Tibial nerve (tissue), 4 donors: Measurements from ENCODE around the gene TOMM6. TPM values are rescaled to one million over a fixed set of nuclear protein-coding genes. Genes with fewer than 3 reads are reported as not detected.

ENCODE experiments used
- DNase-seq, 2 donors: peaks; one replicate each; pipeline ENCODE4 v3.0.0-alpha.2; 2019; ENCODE audit warnings: low spot score in 2 of 2
- H3K27ac ChIP-seq, 4 donors: fragments of 200-600 bp; sonication (generic) in 3 of 4; one replicate each; pipeline ENCODE4 v1.5.1; 2017 to 2019; ENCODE audit warnings: mild to moderate bottlenecking in 1 of 4
- H3K27me3 ChIP-seq, 2 donors: fragments of 200-600 bp; sonication (generic) in 1 of 2; one replicate each; pipeline versions ENCODE4 v1.5.1 to v1.6.0; 2017 to 2019
- H3K36me3 ChIP-seq, 3 donors: fragments of 200-600 bp; sonication (generic); one replicate each; pipeline ENCODE4 v1.5.1; 2018 to 2019
- H3K4me1 ChIP-seq, 4 donors: fragments of 200-600 bp; sonication (generic) in 3 of 4; one replicate each; pipeline ENCODE4 v1.5.1; 2017 to 2019
- H3K4me3 ChIP-seq, 4 donors: fragments of 200-600 bp; sonication (generic) in 3 of 4; one replicate each; pipeline ENCODE4 v1.5.1; 2017 to 2019; ENCODE audit warnings: mild to moderate bottlenecking in 1 of 4, moderate library complexity in 1 of 4
- H3K9me3 ChIP-seq, 4 donors: fragments of 200-600 bp; sonication (generic) in 3 of 4; one replicate each; pipeline ENCODE4 v1.5.1; 2017 to 2019
- CTCF ChIP-seq, 5 experiments: fragments of 200-600 bp in 3 of 5; fragments of 450-650 bp in 2 of 5; sonication (generic) in 3 of 5; IDR thresholded peaks; one replicate each; pipeline ENCODE4 v1.5.1; 2016 to 2019; ENCODE audit warnings: antibody characterized with exemption in 5 of 5, mild to moderate bottlenecking in 3 of 5, moderate library complexity in 2 of 5
- EP300 ChIP-seq, 2 donors: sonication (generic); formaldehyde crosslinking; IDR thresholded peaks; one replicate each; pipeline ENCODE4 v1.6.1; 2017; ENCODE audit warnings: antibody characterized with exemption in 2 of 2, mild to moderate bottlenecking in 1 of 2
- POLR2A ChIP-seq, 2 donors: fragments of 450-650 bp; IDR thresholded peaks; one replicate each; pipeline ENCODE4 v1.6.1; 2017; ENCODE audit warnings: antibody characterized with exemption in 2 of 2, mild to moderate bottlenecking in 2 of 2, moderate library complexity in 2 of 2
- WGBS, 2 donors: methylation state at CpG; one replicate each; pipeline ENCODE4 v1.1.5; 2018; 5-methylcytosine and 5-hydroxymethylcytosine counted together
- total RNA-seq, 4 donors: library from RNA; depleted of rRNA; stranded (reverse); fragments of >200 nt; gene quantifications; one replicate each; pipeline ENCODE4 v1.1.0, GENCODE V29; 2016

TOMM6 gene
- total RNA-seq, 4 donors from 2014 or later, result 76.1 to 121 (median 99.8) TPM

GRCh38 chr6:41785689-41786450 lies 1.6 kb upstream of the TOMM6 start:
- TF ChIP-seq EP300 (IDR thresholded peaks at IDR 0.05) (no peak), CTCF (IDR thresholded peaks at IDR 0.05) (no peak), POLR2A (IDR thresholded peaks at IDR 0.05) (no peak)
- H3K9me3 ChIP-seq, result no peaks in the 10 kb centered on the region
- peaks cover 4 to 63% (median 27%) of the 10 kb centered on the region in 4 donors for H3K4me1 ChIP-seq
- WGBS, 2 donors, result 14 to 23% methylated on average over 20 to 22 of the region's 29 CpGs
- peak overlapping the region; percentile 78 to 93 (median 92) for H3K27ac ChIP-seq
- peak overlapping the region; percentile 70 to 86 (median 76) for H3K4me3 ChIP-seq
- H3K36me3 ChIP-seq, result peaks cover 0 to 24% (median 0%) of the 10 kb centered on the region in 3 donors
- DNase-seq, result no peak
- no peaks in the 10 kb centered on the region for H3K27me3 ChIP-seq

GRCh38 chr6:41786451-41787218 lies 859 bp upstream of the TOMM6 start:
- Histone ChIP-seq H3K27ac (peak overlapping the region; percentile 78 to 93 (median 92)), H3K9me3 (no peaks in the 10 kb centered on the region), H3K4me3 (peak overlapping the region; percentile 70 to 86 (median 76)), H3K36me3 (peaks cover 0 to 32% (median 0%) of the 10 kb centered on the region in 3 donors), H3K4me1 (peaks cover 4 to 56% (median 20%) of the 10 kb centered on the region in 4 donors), H3K27me3 (no peaks in the 10 kb centered on the region)
- 1% methylated on average over 34 to 47 of the region's 58 CpGs for WGBS, 2 donors
- peak in 1 of 2 donors; percentile 5 for TF ChIP-seq EP300 (IDR thresholded peaks at IDR 0.05)
- peak; percentile 89 to 98 (median 93) for TF ChIP-seq CTCF (IDR thresholded peaks at IDR 0.05)
- peak in 1 of 2 donors; percentile 27 for TF ChIP-seq POLR2A (IDR thresholded peaks at IDR 0.05)
- DNase-seq, result peak; percentile 76 to 77

GRCh38 chr6:41789390-41789724 lies 1.9 kb downstream of the TOMM6 start:
- no peaks in the 10 kb centered on the region for H3K9me3 ChIP-seq
- peaks cover 4 to 32% (median 19%) of the 10 kb centered on the region in 4 donors for H3K4me1 ChIP-seq
- H3K27me3 ChIP-seq, result no peaks in the 10 kb centered on the region
- H3K27ac ChIP-seq, result no peak overlapping the region
- DNase-seq, result no peak
- no peak overlapping the region for H3K4me3 ChIP-seq
- no peak for TF ChIP-seq CTCF (IDR thresholded peaks at IDR 0.05)
- no peak for TF ChIP-seq EP300 (IDR thresholded peaks at IDR 0.05)
- TF ChIP-seq POLR2A (IDR thresholded peaks at IDR 0.05), result no peak
- WGBS, 2 donors, result 84 to 86% methylated on average over 3 of the region's 3 CpGs
- H3K36me3 ChIP-seq, result peaks cover 0 to 54% (median 0%) of the 10 kb centered on the region in 3 donors

GRCh38 chr6:41790045-41790444 lies 2.6 kb downstream of the TOMM6 start:
- peaks cover 4 to 25% (median 13%) of the 10 kb centered on the region in 4 donors for H3K4me1 ChIP-seq
- WGBS, 2 donors, result 98 to 100% methylated on average over 1 of the region's 1 CpG
- H3K27me3 ChIP-seq, result no peaks in the 10 kb centered on the region
- TF ChIP-seq EP300 (IDR thresholded peaks at IDR 0.05), result no peak
- TF ChIP-seq CTCF (IDR thresholded peaks at IDR 0.05), result no peak
- no peak for TF ChIP-seq POLR2A (IDR thresholded peaks at IDR 0.05)
- no peak for DNase-seq
- H3K9me3 ChIP-seq, result no peaks in the 10 kb centered on the region
- peaks cover 0 to 61% (median 0%) of the 10 kb centered on the region in 3 donors for H3K36me3 ChIP-seq
- no peak overlapping the region for H3K27ac ChIP-seq
- H3K4me3 ChIP-seq, result no peak overlapping the region

- DNase-seq, result no peak
- peaks cover 0 to 12% (median 6%) of the 10 kb centered on the region in 4 donors for H3K4me1 ChIP-seq
- H3K36me3 ChIP-seq, result peaks cover 0 to 74% (median 0%) of the 10 kb centered on the region in 3 donors
- H3K27ac ChIP-seq, result no peak overlapping the region
- WGBS, 2 donors, result 77 to 81% methylated on average over 1 of the region's 1 CpG
- no peaks in the 10 kb centered on the region for H3K27me3 ChIP-seq
- no peaks in the 10 kb centered on the region for H3K9me3 ChIP-seq
- TF ChIP-seq CTCF (IDR thresholded peaks at IDR 0.05) (no peak), EP300 (IDR thresholded peaks at IDR 0.05) (no peak), POLR2A (IDR thresholded peaks at IDR 0.05) (no peak)
- no peak overlapping the region for H3K4me3 ChIP-seq
Measured at GRCh38 chr6:41791305-41791704, 3.8 kb downstream of the TOMM6 start.
